ENCODE data around the gene EYS. TPM values are rescaled to one million over a fixed set of nuclear protein-coding genes. Genes with fewer than 3 reads are reported as not detected.

EYS gene
- total and polyA plus RNA-seq, 2 of the 13 experiments (the other 11 are each of a cell fraction or from before 2014, with no cell fraction given): 0.04 to 0.07 TPM

DNA sequence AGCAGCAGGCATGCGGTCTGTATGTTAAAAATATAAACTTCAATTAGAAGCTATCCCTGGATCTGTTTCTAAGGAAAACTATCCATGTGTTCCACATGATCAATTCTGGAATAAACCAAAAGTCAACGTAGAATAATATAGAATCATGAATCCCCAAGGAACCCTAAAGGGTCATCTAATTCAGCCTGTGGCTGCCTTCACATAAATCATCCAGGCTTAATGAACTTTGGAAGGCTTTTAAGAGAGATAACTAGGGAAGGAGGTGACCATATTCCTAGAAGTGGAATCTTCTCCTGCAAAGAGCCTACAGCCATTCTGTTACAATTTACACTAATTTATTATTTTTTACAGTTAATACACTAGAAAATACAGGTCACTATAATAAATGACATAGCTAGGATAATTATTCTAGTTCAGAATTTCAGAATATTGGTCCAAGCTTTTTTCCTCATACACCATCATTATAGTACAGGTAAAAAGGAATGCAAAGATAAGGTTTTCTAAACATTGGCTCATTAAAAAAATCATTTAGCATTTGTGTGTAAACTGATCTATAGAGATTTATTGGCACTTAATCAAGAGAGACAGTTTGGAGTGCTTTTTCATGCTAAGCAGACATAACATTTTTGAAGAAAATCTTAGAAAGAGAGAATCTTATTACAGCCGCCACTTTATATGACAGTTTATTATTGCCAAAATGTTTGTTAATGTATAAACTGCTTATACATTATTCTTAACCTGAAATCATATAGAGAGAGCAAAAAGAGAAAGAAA lies 1220.3 kb downstream of the EYS start:
- Histone ChIP-seq H3K4me3 (replicated peaks in 1 of 3; ENCODE audit: insufficient read depth in 1 of 3, low read depth in 2 of 3, low read length in 3 of 3) (no peak overlapping the region), H3K79me2 (ENCODE audit: insufficient read depth, low read length) (no peaks in the 10 kb centered on the region), H3K27me3 (ENCODE audit: control insufficient read depth in 1 of 2, insufficient read depth in 2 of 2, low read length in 2 of 2) (no peaks in the 10 kb centered on the region), H3K9me3 (ENCODE audit: low read length) (no peaks in the 10 kb centered on the region), H3K4me2 (ENCODE audit: low read depth, low read length) (no peak overlapping the region), H2AFZ (ENCODE audit: low read length) (no peak overlapping the region), H3K36me3 (replicated peaks in 1 of 2; ENCODE audit: control insufficient read depth in 1 of 2, insufficient read depth in 2 of 2, low read length in 2 of 2) (no peaks in the 10 kb centered on the region), H3K9ac (ENCODE audit: insufficient read depth, low read depth, low read length) (no peak overlapping the region), H4K20me1 (ENCODE audit: insufficient read depth, low read length) (no peaks in the 10 kb centered on the region), H3K27ac (ENCODE audit: extremely low read length, insufficient read depth, low read length) (no peak overlapping the region), H3K4me1 (ENCODE audit: insufficient read depth, low read length) (no peaks in the 10 kb centered on the region)
- ATAC-seq (no peak), FAIRE-seq (no peak), DNase-seq (ENCODE audit: low spot score) (no peak)
- intact Hi-C loops (cut with micrococcal nuclease; ENCODE audit: unreplicated experiment) (no loop called here), in situ Hi-C loops (cut with HindIII; ENCODE audit: extremely low pct_ligation_motif_present, low pct_unique_long_range_greater_than_20kb) (no loop called here)
- ChIA-PET POLR2A (no interaction called here), CTCF (ENCODE audit: low intra/inter-chr PET ratio, low total read pairs) (no interaction called here)
- TF ChIP-seq KDM5A (IDR thresholded peaks at IDR 0.05; ENCODE audit: borderline replicate concordance, low read length) (no peak), RBFOX2 (IDR thresholded peaks at IDR 0.05; ENCODE audit: low read depth, low read length) (no peak), SRY (CRISPR knock-in tag; IDR thresholded peaks at IDR 0.05) (no peak), MXD3 (CRISPR knock-in tag; IDR thresholded peaks at IDR 0.05) (no peak), ZNF556 (CRISPR knock-in tag; IDR thresholded peaks at IDR 0.05; ENCODE audit: borderline replicate concordance) (no peak), HDAC2 (CRISPR knock-in tag; IDR thresholded peaks at IDR 0.05) (no peak), MED13 (CRISPR knock-in tag; IDR thresholded peaks at IDR 0.05) (no peak), ZBTB8A (CRISPR knock-in tag; IDR thresholded peaks at IDR 0.05; ENCODE audit: borderline replicate concordance, low read depth) (no peak), GATAD2A (CRISPR knock-in tag; IDR thresholded peaks at IDR 0.05) (no peak), NKX3-1 (CRISPR knock-in tag; IDR thresholded peaks at IDR 0.05) (no peak), ZNF816 (CRISPR knock-in tag; IDR thresholded peaks at IDR 0.05; ENCODE audit: borderline replicate concordance) (no peak)
- TF ChIP-seq, protein P1, sequence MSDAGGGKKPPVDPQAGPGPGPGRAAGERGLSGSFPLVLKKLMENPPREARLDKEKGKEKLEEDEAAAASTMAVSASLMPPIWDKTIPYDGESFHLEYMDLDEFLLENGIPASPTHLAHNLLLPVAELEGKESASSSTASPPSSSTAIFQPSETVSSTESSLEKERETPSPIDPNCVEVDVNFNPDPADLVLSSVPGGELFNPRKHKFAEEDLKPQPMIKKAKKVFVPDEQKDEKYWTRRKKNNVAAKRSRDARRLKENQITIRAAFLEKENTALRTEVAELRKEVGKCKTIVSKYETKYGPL (CRISPR knock-in tag; IDR thresholded peaks at IDR 0.05): no peak
- TF ChIP-seq, protein P2, sequence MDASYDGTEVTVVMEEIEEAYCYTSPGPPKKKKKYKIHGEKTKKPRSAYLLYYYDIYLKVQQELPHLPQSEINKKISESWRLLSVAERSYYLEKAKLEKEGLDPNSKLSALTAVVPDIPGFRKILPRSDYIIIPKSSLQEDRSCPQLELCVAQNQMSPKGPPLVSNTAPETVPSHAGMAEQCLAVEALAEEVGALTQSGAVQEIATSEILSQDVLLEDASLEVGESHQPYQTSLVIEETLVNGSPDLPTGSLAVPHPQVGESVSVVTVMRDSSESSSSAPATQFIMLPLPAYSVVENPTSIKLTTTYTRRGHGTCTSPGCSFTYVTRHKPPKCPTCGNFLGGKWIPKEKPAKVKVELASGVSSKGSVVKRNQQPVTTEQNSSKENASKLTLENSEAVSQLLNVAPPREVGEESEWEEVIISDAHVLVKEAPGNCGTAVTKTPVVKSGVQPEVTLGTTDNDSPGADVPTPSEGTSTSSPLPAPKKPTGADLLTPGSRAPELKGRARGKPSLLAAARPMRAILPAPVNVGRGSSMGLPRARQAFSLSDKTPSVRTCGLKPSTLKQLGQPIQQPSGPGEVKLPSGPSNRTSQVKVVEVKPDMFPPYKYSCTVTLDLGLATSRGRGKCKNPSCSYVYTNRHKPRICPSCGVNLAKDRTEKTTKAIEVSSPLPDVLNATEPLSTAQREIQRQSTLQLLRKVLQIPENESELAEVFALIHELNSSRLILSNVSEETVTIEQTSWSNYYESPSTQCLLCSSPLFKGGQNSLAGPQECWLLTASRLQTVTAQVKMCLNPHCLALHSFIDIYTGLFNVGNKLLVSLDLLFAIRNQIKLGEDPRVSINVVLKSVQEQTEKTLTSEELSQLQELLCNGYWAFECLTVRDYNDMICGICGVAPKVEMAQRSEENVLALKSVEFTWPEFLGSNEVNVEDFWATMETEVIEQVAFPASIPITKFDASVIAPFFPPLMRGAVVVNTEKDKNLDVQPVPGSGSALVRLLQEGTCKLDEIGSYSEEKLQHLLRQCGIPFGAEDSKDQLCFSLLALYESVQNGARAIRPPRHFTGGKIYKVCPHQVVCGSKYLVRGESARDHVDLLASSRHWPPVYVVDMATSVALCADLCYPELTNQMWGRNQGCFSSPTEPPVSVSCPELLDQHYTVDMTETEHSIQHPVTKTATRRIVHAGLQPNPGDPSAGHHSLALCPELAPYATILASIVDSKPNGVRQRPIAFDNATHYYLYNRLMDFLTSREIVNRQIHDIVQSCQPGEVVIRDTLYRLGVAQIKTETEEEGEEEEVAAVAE (CRISPR knock-in tag; IDR thresholded peaks at IDR 0.05; ENCODE audit: borderline replicate concordance): no peak
- no TSS peak for BruUV-seq (replicated peaks)
- WGBS (ENCODE audit: low lambda C conversion rate): 15% methylated on average over 3 of the region's 3 CpGs

Data from HepG2 (cell line).